ENCODE results near the gene CREB3L1. TPM values are rescaled to one million over a fixed set of nuclear protein-coding genes. Genes with fewer than 3 reads are reported as not detected.

CREB3L1 gene
- total RNA-seq, 2 donors from 2014 or later = 8.8 to 9.9 TPM

- 64 to 65% methylated on average over 11 to 18 of the region's 18 CpGs for WGBS, 2 experiments (ENCODE audit: insufficient coverage in 1 of 2, insufficient read length in 1 of 2)
- H3K27me3 Mint-ChIP-seq (ENCODE audit: insufficient read depth) = no peaks in the 10 kb centered on the region
- Histone ChIP-seq H3K4me3 (ENCODE audit: low read length) (peak overlapping the region; percentile 68), H3K36me3 (ENCODE audit: control insufficient read depth, insufficient read depth, low read length) (peaks cover 5% of the 10 kb centered on the region), H3K27me3 (ENCODE audit: control insufficient read depth, insufficient read depth, low read length, poor library complexity, severe bottlenecking) (no peaks in the 10 kb centered on the region), H3K9me3 (ENCODE audit: control insufficient read depth, low read length) (no peaks in the 10 kb centered on the region), H3K27ac (ENCODE audit: low read depth, low read length) (no peak overlapping the region), H3K9ac (ENCODE audit: extremely low read depth, low read length, poor library complexity, severe bottlenecking) (peak overlapping the region; percentile 11), H3K4me1 (ENCODE audit: control insufficient read depth, insufficient read depth, low read length) (peaks cover 24% of the 10 kb centered on the region)
- no peaks in the 10 kb centered on the region for H3K9me3 Mint-ChIP-seq
- H3K4me3 Mint-ChIP-seq = peak overlapping the region; percentile 63
- TF ChIP-seq, protein P1, sequence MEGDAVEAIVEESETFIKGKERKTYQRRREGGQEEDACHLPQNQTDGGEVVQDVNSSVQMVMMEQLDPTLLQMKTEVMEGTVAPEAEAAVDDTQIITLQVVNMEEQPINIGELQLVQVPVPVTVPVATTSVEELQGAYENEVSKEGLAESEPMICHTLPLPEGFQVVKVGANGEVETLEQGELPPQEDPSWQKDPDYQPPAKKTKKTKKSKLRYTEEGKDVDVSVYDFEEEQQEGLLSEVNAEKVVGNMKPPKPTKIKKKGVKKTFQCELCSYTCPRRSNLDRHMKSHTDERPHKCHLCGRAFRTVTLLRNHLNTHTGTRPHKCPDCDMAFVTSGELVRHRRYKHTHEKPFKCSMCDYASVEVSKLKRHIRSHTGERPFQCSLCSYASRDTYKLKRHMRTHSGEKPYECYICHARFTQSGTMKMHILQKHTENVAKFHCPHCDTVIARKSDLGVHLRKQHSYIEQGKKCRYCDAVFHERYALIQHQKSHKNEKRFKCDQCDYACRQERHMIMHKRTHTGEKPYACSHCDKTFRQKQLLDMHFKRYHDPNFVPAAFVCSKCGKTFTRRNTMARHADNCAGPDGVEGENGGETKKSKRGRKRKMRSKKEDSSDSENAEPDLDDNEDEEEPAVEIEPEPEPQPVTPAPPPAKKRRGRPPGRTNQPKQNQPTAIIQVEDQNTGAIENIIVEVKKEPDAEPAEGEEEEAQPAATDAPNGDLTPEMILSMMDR (conservative IDR thresholded peaks at IDR 0.05) = no peak
- DNase-seq = peak; percentile 74
- peaks cover 23% of the 10 kb centered on the region for H3K4me1 Mint-ChIP-seq
- no peaks in the 10 kb centered on the region for H3K36me3 Mint-ChIP-seq (ENCODE audit: low read depth)
- H3K27ac Mint-ChIP-seq = peak overlapping the region; percentile 91
Observed at GRCh38 chr11:46296059-46296527, 18.6 kb downstream of the CREB3L1 start.

DNA sequence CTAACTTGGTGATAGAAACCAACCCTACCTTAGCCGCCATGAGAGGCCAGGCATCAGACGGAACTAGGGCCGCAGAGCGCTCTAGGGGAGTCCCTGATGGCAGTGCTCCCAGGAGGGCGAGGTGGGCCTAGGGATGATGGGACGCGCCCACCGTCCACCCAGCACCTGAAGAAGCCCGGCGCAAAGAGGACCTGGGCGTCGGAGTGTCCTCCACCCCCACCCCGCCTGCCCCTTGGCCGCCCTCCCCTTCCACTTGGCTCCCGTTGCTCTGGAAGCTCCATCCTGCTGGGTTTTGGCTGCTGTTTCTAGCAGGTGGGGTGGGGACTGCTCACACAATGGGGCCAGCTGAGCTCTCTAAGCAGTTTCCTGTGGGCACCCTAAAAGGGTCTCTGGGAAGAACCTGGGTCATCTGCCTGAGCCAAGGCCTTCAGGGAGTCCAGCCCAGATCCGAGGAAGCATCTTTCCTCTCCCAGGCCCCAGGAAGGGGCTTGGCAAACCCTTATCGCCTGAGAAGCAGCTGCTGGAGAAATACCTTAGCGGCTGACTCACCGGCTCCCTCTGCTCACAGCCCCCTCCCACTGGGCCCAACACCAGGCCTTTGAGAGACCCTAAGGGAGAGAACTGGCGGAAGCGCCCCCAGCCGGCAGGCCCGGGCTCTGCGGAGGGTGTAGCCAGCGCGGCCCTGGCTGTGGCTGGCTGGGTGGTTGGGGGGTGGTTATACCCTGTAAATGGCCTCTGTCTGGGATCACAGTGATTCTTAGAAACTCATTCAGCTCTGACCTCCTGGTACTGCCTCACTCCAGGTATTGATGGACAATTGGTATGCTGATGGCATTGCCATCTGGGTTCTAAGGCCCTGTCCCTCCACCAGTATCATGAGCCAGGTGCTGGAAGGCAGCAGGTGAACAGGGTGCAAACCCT is 19.3 kb downstream of the CREB3L1 start:
- Mint-ChIP-seq H3K36me3 (ENCODE audit: low read depth) (peaks cover 6% of the 10 kb centered on the region), H3K4me1 (peaks cover 16% of the 10 kb centered on the region), H3K27ac (peak overlapping the region; percentile 94), H3K27me3 (ENCODE audit: insufficient read depth) (no peaks in the 10 kb centered on the region), H3K9me3 (no peaks in the 10 kb centered on the region), H3K4me3 (peak overlapping the region; percentile 63)
- Histone ChIP-seq H3K9ac (ENCODE audit: extremely low read depth, low read length, poor library complexity, severe bottlenecking) (peak overlapping the region; percentile 11), H3K27me3 (ENCODE audit: control insufficient read depth, insufficient read depth, low read length, poor library complexity, severe bottlenecking) (no peaks in the 10 kb centered on the region), H3K4me3 (ENCODE audit: low read length) (no peak overlapping the region), H3K4me1 (ENCODE audit: control insufficient read depth, insufficient read depth, low read length) (peaks cover 20% of the 10 kb centered on the region), H3K27ac (ENCODE audit: low read depth, low read length) (no peak overlapping the region), H3K9me3 (ENCODE audit: control insufficient read depth, low read length) (no peaks in the 10 kb centered on the region), H3K36me3 (ENCODE audit: control insufficient read depth, insufficient read depth, low read length) (peaks cover 5% of the 10 kb centered on the region)
- WGBS, 2 experiments (ENCODE audit: insufficient coverage in 1 of 2, insufficient read length in 1 of 2) = 36 to 48% methylated on average over 9 to 26 of the region's 26 CpGs
- DNase-seq = peak; percentile 99
- TF ChIP-seq, protein P1 (conservative IDR thresholded peaks at IDR 0.05) = peak; percentile 96

- TF ChIP-seq, protein P1 (conservative IDR thresholded peaks at IDR 0.05) = no peak
- peaks cover 17% of the 10 kb centered on the region for H3K4me1 ChIP-seq (ENCODE audit: control insufficient read depth, insufficient read depth, low read length)
- H3K9me3 ChIP-seq (ENCODE audit: control insufficient read depth, low read length) = no peaks in the 10 kb centered on the region
- Mint-ChIP-seq H3K27me3 (ENCODE audit: insufficient read depth) (no peaks in the 10 kb centered on the region), H3K4me3 (no peak overlapping the region), H3K9me3 (no peaks in the 10 kb centered on the region), H3K36me3 (ENCODE audit: low read depth) (peaks cover 10% of the 10 kb centered on the region), H3K27ac (no peak overlapping the region), H3K4me1 (peaks cover 16% of the 10 kb centered on the region)
- DNase-seq = no peak
- no peaks in the 10 kb centered on the region for H3K27me3 ChIP-seq (ENCODE audit: control insufficient read depth, insufficient read depth, low read length, poor library complexity, severe bottlenecking)
- WGBS, 2 experiments (ENCODE audit: insufficient coverage in 1 of 2, insufficient read length in 1 of 2) = 85 to 100% methylated on average over 6 to 8 of the region's 8 CpGs
- no peak overlapping the region for H3K4me3 ChIP-seq (ENCODE audit: low read length)
- no peak overlapping the region for H3K27ac ChIP-seq (ENCODE audit: low read depth, low read length)
- no peak overlapping the region for H3K9ac ChIP-seq (ENCODE audit: extremely low read depth, low read length, poor library complexity, severe bottlenecking)
- peaks cover 9% of the 10 kb centered on the region for H3K36me3 ChIP-seq (ENCODE audit: control insufficient read depth, insufficient read depth, low read length)
Observed at GRCh38 chr11:46298699-46299433, 21.4 kb downstream of the CREB3L1 start.

All from endodermal cell (in vitro differentiated cells).